OCI-LY1 (cell line): ENCODE measurements around the gene RIGI.

Experiments
- H2AFZ ChIP-seq: fragments of 200-600 bp; sonication (generic), shearing (Covaris generic); 2 replicates; pipeline ENCODE4 v1.6.0; 2014; ENCODE audit warnings: antibody characterized with exemption, mild to moderate bottlenecking, low read length
- H3F3A ChIP-seq: fragments of 200-600 bp; sonication (generic), shearing (Covaris generic); 2 replicates; pipeline ENCODE4 v1.6.0; 2014; ENCODE audit warnings: mild to moderate bottlenecking, antibody characterized with exemption, low read length, moderate library complexity; ENCODE audit not compliant: insufficient read depth
- H3K27ac ChIP-seq: fragments of 200-600 bp; sonication (generic); 2 replicates; pipeline ENCODE4 v1.5.1; 2014; ENCODE audit warnings: low read length, mixed run types, mild to moderate bottlenecking, low read depth; ENCODE audit not compliant: poor library complexity, severe bottlenecking
- H3K27me3 ChIP-seq: fragments of 200-600 bp; sonication (generic); 2 replicates; pipeline ENCODE4 v1.6.0; 2014; ENCODE audit warnings: antibody characterized with exemption, mild to moderate bottlenecking, low read length, moderate library complexity; ENCODE audit not compliant: insufficient read depth
- H3K36me3 ChIP-seq: fragments of 200-600 bp; sonication (generic); 2 replicates; pipeline ENCODE4 v1.6.1; 2014; ENCODE audit warnings: mild to moderate bottlenecking, antibody characterized with exemption, low read length, moderate library complexity, mixed read lengths; ENCODE audit not compliant: insufficient read depth
- H3K4me1 ChIP-seq: fragments of 200-600 bp; sonication (generic); 2 replicates; pipeline ENCODE4 v1.5.1; 2014; ENCODE audit warnings: mild to moderate bottlenecking, low read length, moderate library complexity; ENCODE audit not compliant: insufficient read depth, severe bottlenecking
- H3K4me2 ChIP-seq: fragments of 200-600 bp; sonication (generic), shearing (Covaris generic); 2 replicates; pipeline ENCODE4 v1.6.1; 2014; ENCODE audit warnings: low read length
- H3K4me3 ChIP-seq: fragments of 200-600 bp; sonication (generic); 2 replicates; pipeline ENCODE4 v1.5.1; 2014; ENCODE audit warnings: low read length, low read depth, mild to moderate bottlenecking, mixed read lengths; ENCODE audit not compliant: poor library complexity, severe bottlenecking
- H3K79me2 ChIP-seq: fragments of 200-600 bp; shearing (Covaris generic); 2 replicates; pipeline ENCODE4 v1.6.1; 2016; ENCODE audit warnings: mixed run types, low read length, mixed read lengths; ENCODE audit not compliant: insufficient read depth
- H3K9ac ChIP-seq: fragments of 200-600 bp; sonication (generic), shearing (Covaris generic); 2 replicates; pipeline ENCODE4 v1.6.1; 2014; ENCODE audit warnings: mild to moderate bottlenecking, low read length, mixed read lengths
- H3K9me2 ChIP-seq: fragments of 200-600 bp; sonication (generic), shearing (Covaris generic); 2 replicates; pipeline ENCODE4 v1.6.1; 2014; ENCODE audit warnings: low read depth, mild to moderate bottlenecking, low read length, mixed read lengths
- H3K9me3 ChIP-seq: fragments of 200-600 bp; shearing (Covaris generic); 2 replicates; pipeline ENCODE4 v1.6.1; 2014; ENCODE audit warnings: low read length, mixed read lengths
- H4K20me1 ChIP-seq: fragments of 200-600 bp; sonication (generic), shearing (Covaris generic); 2 replicates; pipeline ENCODE4 v1.6.0; 2016; ENCODE audit warnings: mild to moderate bottlenecking, low read length; ENCODE audit not compliant: insufficient read depth
- CTCF ChIP-seq: fragments of 200-600 bp; sonication (generic), shearing (Covaris generic); IDR thresholded peaks from 2 replicates; pipeline ENCODE4 v1.5.1; 2017; ENCODE audit warnings: mild to moderate bottlenecking, antibody characterized with exemption, low read length, moderate library complexity, mixed read lengths
- EZH2 ChIP-seq: fragments of 200-600 bp; sonication (generic), shearing (Covaris generic); IDR thresholded peaks from 2 replicates; pipeline ENCODE4 v1.8.0; 2017; ENCODE audit warnings: borderline replicate concordance, mixed run types, mild to moderate bottlenecking, antibody characterized with exemption, low read length, moderate library complexity, mixed read lengths

The RIGI gene

GRCh38 chr9:32516241-32516640, 9.8 kb downstream of the RIGI start:
- H4K20me1 ChIP-seq, result no peaks in the 10 kb centered on the region
- TF ChIP-seq CTCF, result no peak
- TF ChIP-seq EZH2, result no peak
- no peak overlapping the region for H2AFZ ChIP-seq
- H3F3A ChIP-seq, result no peaks in the 10 kb centered on the region
- no peaks in the 10 kb centered on the region for H3K9me2 ChIP-seq
- no peaks in the 10 kb centered on the region for H3K4me1 ChIP-seq
- H3K4me2 ChIP-seq, result no peak overlapping the region
- H3K36me3 ChIP-seq, result no peaks in the 10 kb centered on the region
- H3K27ac ChIP-seq, result no peak overlapping the region
- no peaks in the 10 kb centered on the region for H3K27me3 ChIP-seq
- H3K4me3 ChIP-seq, result no peak overlapping the region
- peaks cover 23% of the 10 kb centered on the region for H3K9me3 ChIP-seq
- no peak overlapping the region for H3K9ac ChIP-seq
- no peaks in the 10 kb centered on the region for H3K79me2 ChIP-seq

GRCh38 chr9:32508728-32509127, 17.3 kb downstream of the RIGI start:
- H3K36me3 ChIP-seq, result no peaks in the 10 kb centered on the region
- no peak overlapping the region for H3K4me2 ChIP-seq
- H3K4me3 ChIP-seq, result no peak overlapping the region
- no peaks in the 10 kb centered on the region for H3K9me3 ChIP-seq
- H4K20me1 ChIP-seq, result no peaks in the 10 kb centered on the region
- H3K79me2 ChIP-seq, result no peaks in the 10 kb centered on the region
- no peak for TF ChIP-seq EZH2
- TF ChIP-seq CTCF, result no peak
- no peaks in the 10 kb centered on the region for H3K27me3 ChIP-seq
- H2AFZ ChIP-seq, result no peak overlapping the region
- no peak overlapping the region for H3K9ac ChIP-seq
- no peak overlapping the region for H3K27ac ChIP-seq
- H3K4me1 ChIP-seq, result no peaks in the 10 kb centered on the region
- H3F3A ChIP-seq, result no peaks in the 10 kb centered on the region
- no peaks in the 10 kb centered on the region for H3K9me2 ChIP-seq

GRCh38 chr9:32503008-32503407, 23.0 kb downstream of the RIGI start:
- no peak overlapping the region for H2AFZ ChIP-seq
- H4K20me1 ChIP-seq, result no peaks in the 10 kb centered on the region
- no peak overlapping the region for H3K9ac ChIP-seq
- no peaks in the 10 kb centered on the region for H3K79me2 ChIP-seq
- H3K4me3 ChIP-seq, result no peak overlapping the region
- H3K9me2 ChIP-seq, result no peaks in the 10 kb centered on the region
- H3F3A ChIP-seq, result no peaks in the 10 kb centered on the region
- no peaks in the 10 kb centered on the region for H3K27me3 ChIP-seq
- no peaks in the 10 kb centered on the region for H3K9me3 ChIP-seq
- TF ChIP-seq EZH2 (no peak), CTCF (no peak)
- no peaks in the 10 kb centered on the region for H3K4me1 ChIP-seq
- H3K27ac ChIP-seq, result no peak overlapping the region
- H3K36me3 ChIP-seq, result no peaks in the 10 kb centered on the region
- H3K4me2 ChIP-seq, result no peak overlapping the region
